Cardiac fibroblast (primary cell): ENCODE data around the gene MBNL1.
A peak's percentile ranks its signal among the peaks of the same experiment; 100 is the strongest.

Experiments used
- DNase-seq, 2 donors: peaks; one replicate each; pipeline versions ENCODE4 v3.0.0 to v3.0.0-alpha.2; 2010; ENCODE audit warnings: low read depth in 2 of 2
- H3K4me3 ChIP-seq, 2 donors: replicated peaks in 1 of 2; 1 replicate in 1 of 2; 2 replicates in 1 of 2; pipeline ENCODE4 v1.5.1; 2011; ENCODE audit warnings: low read depth in 2 of 2, low read length in 2 of 2, mild to moderate bottlenecking in 2 of 2, moderate library complexity in 1 of 2
- CTCF ChIP-seq: IDR thresholded peaks from one replicate; pipeline ENCODE4 v1.5.1; 2011; ENCODE audit warnings: low read depth, mild to moderate bottlenecking, low read length, inconsistent platforms

The MBNL1 gene

DNA sequence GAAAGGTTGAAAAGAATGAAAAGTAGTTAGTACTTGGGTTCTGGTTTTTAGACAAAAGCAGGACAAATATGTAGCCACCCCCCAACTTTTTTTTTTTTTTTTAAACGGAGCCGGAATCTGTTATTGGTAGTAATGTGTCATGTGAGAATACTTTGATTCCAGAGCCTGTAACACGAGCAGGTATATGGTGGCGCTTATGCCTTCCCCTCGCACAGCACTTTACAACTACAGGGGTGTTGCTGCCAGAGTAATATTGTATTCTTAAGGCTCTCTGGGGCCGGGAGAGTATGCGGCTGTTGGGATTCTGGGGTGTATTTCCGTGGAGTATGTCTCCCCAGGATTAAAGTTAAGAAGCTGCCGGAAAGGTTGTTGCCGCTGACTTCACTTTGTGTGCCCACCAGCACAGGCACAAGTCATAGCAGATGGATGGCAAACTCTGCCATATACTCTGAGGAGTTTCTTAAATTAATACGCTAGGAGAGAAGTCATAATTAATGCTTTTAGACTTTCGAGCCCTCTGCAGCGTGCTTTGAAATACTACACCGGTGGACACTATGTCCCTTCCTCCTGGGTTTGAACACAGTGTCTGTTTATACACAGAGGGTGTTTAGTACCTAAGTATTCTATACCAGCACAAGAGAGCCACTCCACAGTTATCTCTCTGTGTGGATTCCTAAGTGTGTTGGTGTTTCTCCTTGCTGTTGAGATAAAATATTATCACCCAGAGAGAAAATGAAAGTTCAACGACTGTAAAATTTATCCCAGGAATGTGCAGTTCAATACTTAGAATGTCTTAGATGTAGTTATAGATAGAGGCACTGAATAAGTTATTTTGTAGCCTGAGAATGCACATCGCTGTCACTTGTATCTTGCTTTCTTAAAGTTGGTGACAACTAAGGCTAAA is 1.4 kb downstream of the MBNL1 start:
- peak overlapping the region; percentile 81 to 84 for H3K4me3 ChIP-seq
- no peak for TF ChIP-seq CTCF
- peak; percentile 52 to 79 for DNase-seq

- no peak for TF ChIP-seq CTCF
- H3K4me3 ChIP-seq = peak overlapping the region; percentile 81 to 84
- no peak for DNase-seq
Measured at GRCh38 chr3:152270937-152271336, 2.2 kb downstream of the MBNL1 start.

DNA sequence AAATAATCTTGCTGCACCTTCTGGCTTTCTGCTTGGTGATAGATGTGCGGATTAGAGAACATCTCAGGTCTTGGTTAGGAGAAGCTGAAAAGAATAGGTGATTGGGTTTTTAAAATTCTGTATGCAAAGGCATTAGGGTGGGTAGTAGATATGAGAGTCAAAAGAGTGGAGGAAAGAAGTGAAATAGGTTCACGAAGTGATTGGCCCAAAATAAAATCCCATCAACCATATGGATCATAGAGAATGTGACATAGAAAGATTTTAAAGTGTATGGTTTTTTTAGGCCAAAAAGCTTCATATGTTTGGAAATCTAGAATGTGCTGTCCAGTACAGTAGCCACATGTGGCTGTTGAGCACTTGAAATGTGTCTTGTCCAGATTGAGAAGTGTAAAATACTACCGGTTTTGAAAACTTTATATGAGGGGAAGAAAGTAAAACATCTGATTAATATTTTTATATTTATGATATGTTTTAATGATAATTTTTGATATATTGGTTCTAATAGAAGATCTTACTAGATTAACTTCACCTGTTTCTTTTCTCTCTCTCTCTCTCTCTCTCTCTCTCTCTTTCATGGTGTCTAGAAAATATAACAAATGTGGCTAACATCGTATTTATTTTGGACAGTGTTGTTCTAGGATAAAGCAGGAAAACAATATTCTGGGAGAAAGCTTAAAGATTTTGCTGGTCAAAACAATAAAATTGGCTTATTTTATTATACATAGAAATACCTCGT is 2.9 kb downstream of the MBNL1 start:
- DNase-seq = no peak
- TF ChIP-seq CTCF = no peak
- peak overlapping the region; percentile 81 to 84 for H3K4me3 ChIP-seq

- peak; percentile 74 to 91 for DNase-seq
- H3K4me3 ChIP-seq = no peak overlapping the region
- TF ChIP-seq CTCF = no peak
Measured at GRCh38 chr3:152272771-152273242, 4.1 kb downstream of the MBNL1 start.

DNA sequence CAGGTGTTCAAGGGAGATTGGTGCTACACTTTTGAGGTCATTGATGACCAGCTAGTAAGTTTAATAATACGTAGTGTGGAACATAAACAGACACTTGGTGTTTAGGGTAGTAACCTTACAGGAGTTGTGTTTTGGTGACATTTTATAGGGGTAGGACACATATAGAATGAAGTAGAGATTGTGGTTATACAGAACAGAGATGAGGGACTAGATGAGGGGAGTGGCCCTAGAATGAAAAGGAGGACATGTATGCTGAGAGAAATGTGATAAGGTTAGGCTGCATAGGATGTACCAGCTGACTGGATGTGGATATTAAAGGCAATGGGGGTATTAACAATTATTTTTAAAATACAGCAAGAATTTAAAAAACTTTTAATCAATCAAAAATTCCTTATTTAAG is 8.0 kb downstream of the MBNL1 start:
- DNase-seq = no peak
- TF ChIP-seq CTCF = no peak
- H3K4me3 ChIP-seq = no peak overlapping the region

DNA sequence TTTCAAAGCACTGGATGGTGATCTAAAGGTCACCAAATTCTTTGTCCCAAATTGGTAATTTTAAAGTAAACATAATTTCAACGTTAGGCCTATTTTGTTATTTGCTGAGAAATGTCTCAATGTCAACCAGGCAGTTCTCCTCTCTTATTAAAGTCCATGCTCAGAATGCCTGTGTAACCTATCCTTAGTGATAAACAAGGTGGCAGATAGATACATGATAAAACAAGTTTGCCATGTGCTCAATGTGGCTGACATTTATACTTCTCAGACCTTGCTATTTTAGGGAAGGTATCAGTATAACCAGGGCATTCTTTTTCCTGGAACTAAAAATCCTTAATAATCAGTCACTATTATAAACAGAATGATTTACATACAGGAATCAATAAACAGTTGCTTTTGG is 8.5 kb downstream of the MBNL1 start:
- no peak overlapping the region for H3K4me3 ChIP-seq
- TF ChIP-seq CTCF = no peak

More for the DNA sequence above, 8.5 kb downstream of the MBNL1 start:
- no peak for DNase-seq
